AG04450 (cell line): ENCODE measurements around the gene KLF7. TPM values are rescaled to one million over a fixed set of nuclear protein-coding genes. Genes with fewer than 3 reads are reported as not detected.

Source experiments
- CTCF ChIA-PET: fragments of 300-600, 350-600 bp; formaldehyde crosslinking; extraction: SDS; loops from one replicate; lab custom pipeline; 2022; ENCODE audit warnings: antibody characterized with exemption, inconsistent platforms; lab: Charles Lee
- POLR2A ChIA-PET: fragments of 350-600 bp; formaldehyde crosslinking; extraction: SDS; loops from one replicate; lab custom pipeline; 2021; ENCODE audit warnings: antibody characterized with exemption, inconsistent platforms; lab: Yijun Ruan, JAX
- DNase-seq: peaks from one replicate; pipeline ENCODE4 v3.0.0-alpha.2; 2011; ENCODE audit warnings: low read depth, low spot score
- H3K27ac ChIP-seq: one replicate; pipeline ENCODE4 v1.5.1; 2012; ENCODE audit warnings: low read depth, low read length, control low read depth
- H3K27me3 ChIP-seq: one replicate; pipeline ENCODE4 v1.6.0; 2012; ENCODE audit warnings: low read length; ENCODE audit not compliant: control insufficient read depth, insufficient read depth
- H3K4me3 ChIP-seq: 2 replicates; pipeline ENCODE4 v1.5.1; 2011; ENCODE audit warnings: mild to moderate bottlenecking, low read depth, low read length, control low read depth
- H3K9me3 ChIP-seq: 2 replicates; pipeline ENCODE4 v1.5.1; 2012; ENCODE audit warnings: low read length; ENCODE audit not compliant: control insufficient read depth, insufficient read depth
- polyA plus RNA-seq: library from polyadenylated mRNA; depleted of rRNA; stranded (reverse); fragments of >200 nt; gene quantifications from 2 replicates; pipeline ENCODE4 v1.2.3, GENCODE V29; 2011
- TF ChIP-seq, protein P1 (sequence below): IDR thresholded peaks from 2 replicates; pipeline ENCODE4 v1.5.1; 2011; ENCODE audit warnings: low read depth, low read length, control low read depth, inconsistent platforms

The KLF7 gene
- polyA plus RNA-seq, 1 experiment: 22.1 TPM

GRCh38 chr2:207121784-207122183, 44.0 kb downstream of the KLF7 start:
- peak; percentile 39 for DNase-seq
- H3K9me3 ChIP-seq: peaks cover 2% of the 10 kb centered on the region; the same call in 1 of the 2 replicates
- peak overlapping the region; percentile 60 for H3K27ac ChIP-seq
- no peaks in the 10 kb centered on the region for H3K27me3 ChIP-seq
- TF ChIP-seq, protein P1, sequence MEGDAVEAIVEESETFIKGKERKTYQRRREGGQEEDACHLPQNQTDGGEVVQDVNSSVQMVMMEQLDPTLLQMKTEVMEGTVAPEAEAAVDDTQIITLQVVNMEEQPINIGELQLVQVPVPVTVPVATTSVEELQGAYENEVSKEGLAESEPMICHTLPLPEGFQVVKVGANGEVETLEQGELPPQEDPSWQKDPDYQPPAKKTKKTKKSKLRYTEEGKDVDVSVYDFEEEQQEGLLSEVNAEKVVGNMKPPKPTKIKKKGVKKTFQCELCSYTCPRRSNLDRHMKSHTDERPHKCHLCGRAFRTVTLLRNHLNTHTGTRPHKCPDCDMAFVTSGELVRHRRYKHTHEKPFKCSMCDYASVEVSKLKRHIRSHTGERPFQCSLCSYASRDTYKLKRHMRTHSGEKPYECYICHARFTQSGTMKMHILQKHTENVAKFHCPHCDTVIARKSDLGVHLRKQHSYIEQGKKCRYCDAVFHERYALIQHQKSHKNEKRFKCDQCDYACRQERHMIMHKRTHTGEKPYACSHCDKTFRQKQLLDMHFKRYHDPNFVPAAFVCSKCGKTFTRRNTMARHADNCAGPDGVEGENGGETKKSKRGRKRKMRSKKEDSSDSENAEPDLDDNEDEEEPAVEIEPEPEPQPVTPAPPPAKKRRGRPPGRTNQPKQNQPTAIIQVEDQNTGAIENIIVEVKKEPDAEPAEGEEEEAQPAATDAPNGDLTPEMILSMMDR: no peak
- ChIA-PET POLR2A (no interaction called here), CTCF (interaction anchor here (0.7 kb wide), 1 partner anchor 431 kb away, joined by 4 read pairs; no protein-coding TSS in a partner anchor)
- no peak overlapping the region for H3K4me3 ChIP-seq

DNA sequence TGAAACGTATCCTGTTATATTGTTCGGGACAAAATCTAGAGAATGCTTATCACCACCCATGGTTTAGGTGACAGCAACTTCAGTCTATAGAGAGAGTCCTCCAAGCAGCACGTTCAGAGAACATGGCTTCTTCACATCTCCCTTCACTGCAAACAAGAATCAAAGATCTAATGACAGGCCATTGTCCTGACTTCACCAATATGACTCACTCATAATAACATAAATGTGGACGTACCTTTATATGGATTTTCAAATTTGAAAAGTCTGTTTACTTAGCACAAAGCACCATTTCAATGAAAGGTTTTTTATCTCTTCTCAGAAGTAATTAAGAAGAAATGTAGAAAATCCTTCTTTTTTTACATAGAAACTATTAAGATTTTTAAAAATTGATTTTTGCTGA, 46.7 kb downstream of the KLF7 start:
- H3K4me3 ChIP-seq: no peak overlapping the region
- ChIA-PET CTCF (no interaction called here), POLR2A (interaction anchor here (0.7 kb wide), 1 partner anchor 10 kb away, joined by 4 read pairs; no protein-coding TSS in a partner anchor)
- no peak for DNase-seq
- H3K27me3 ChIP-seq: no peaks in the 10 kb centered on the region
- no peak overlapping the region for H3K27ac ChIP-seq
- TF ChIP-seq, protein P1: no peak
- peaks cover 2% of the 10 kb centered on the region; the same call in 1 of the 2 replicates for H3K9me3 ChIP-seq

- CTCF ChIA-PET: no interaction called here
- POLR2A ChIA-PET: no interaction called here
Measured at GRCh38 chr2:207117668-207118067, 48.1 kb downstream of the KLF7 start.

DNA sequence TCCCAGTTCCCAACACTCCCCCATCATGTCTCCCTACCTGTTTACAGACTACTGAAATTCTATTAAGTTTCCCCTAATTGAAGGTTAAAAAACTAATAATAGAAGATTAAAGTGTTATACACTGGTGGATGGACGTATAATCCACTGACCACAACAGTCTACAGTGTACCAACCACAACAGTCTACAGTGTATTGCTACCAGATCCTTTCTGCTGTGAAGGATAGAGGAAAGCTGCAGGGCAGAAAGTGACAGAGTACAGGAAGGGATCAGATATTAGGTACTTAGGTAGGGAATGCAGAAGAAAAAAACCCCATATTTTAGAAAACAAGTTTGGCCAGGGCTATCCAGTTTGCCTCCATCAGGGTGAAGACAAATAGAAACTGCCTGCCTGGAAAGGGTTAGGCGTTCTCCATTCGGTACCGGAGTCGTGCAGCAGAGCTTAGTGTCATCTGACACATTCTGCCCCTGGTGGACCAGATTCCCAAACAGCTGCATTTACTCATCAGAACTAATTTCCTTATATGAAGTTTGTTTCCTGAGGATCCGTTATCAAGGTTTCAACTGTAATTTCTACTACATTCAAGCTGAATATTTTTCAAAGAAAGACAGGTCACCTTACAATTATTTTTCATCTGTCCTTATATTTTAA, 49.9 kb downstream of the KLF7 start:
- no peak overlapping the region for H3K27ac ChIP-seq

More at GRCh38 chr2:207117668-207118067, 48.1 kb downstream of the KLF7 start:
- DNase-seq: no peak
- no peak overlapping the region for H3K27ac ChIP-seq
- H3K4me3 ChIP-seq: no peak overlapping the region
- TF ChIP-seq, protein P1: no peak
- no peaks in the 10 kb centered on the region for H3K27me3 ChIP-seq
- no peaks in the 10 kb centered on the region for H3K9me3 ChIP-seq

More for the DNA sequence above, 49.9 kb downstream of the KLF7 start:
- no peaks in the 10 kb centered on the region for H3K9me3 ChIP-seq
- CTCF ChIA-PET: interaction anchor here (0.7 to 1.6 kb wide), 5 partner anchors 8 to 357 kb away, joined by 3 to 4 read pairs (median 3); no protein-coding TSS in a partner anchor
- TF ChIP-seq, protein P1: peak; percentile 14; the same call in 1 of the 2 replicates
- H3K27me3 ChIP-seq: no peaks in the 10 kb centered on the region
- H3K4me3 ChIP-seq: no peak overlapping the region
- no peak for DNase-seq
- POLR2A ChIA-PET: no interaction called here
